Putamen (tissue), 1 donor: Measurements from ENCODE around the gene ZNF512.
"Not testable (repeated sequence)": the region's sequence is repeated elsewhere in the genome, so short reads cannot be mapped to it uniquely, and the experiment has no call there.

Experiments used
- DNase-seq: peaks from one replicate; pipeline ENCODE4 v3.0.0-alpha.2; 2016; ENCODE audit warnings: low spot score

Gene ZNF512

DNA sequence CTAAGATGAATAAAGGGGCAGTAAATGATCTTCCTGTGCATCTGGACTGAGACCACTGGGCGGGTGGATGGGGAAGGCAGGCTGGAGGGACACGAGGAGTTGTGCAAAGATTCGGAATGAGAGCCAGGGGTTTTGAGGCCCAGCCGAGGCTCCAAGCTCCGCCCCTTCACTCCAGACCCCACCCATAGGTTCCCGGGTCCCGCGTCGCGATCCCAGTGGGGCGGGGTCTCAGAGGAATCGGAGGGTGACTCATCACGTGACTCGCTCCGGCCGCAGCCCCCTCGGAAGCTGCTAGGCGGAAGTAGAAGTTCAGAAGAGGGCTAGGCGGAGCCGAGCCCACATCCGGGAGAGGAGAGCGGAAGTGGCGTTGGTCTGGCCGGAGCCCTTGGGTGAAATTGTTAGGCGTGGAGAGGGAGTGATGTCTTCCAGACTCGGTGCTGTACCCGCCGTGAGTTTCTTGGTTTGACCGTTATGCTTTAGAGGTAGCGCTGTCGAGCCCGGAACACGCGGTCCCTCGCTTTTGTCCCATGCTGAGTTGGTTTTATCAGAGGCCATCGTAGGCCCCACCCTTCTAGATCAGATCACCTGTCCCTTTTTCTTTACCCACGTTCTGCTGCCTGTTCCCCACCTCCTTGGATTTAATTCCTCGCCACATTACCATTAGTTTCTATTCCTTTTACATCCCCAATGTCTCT is at the start of gene ZNF512:
Gene ZNF512 (plus strand): TSS at position 348 of the 695 bp plus-strand sequence. CDS start 71 bp downstream, at position 419.
- DNase-seq: peak; percentile 90

- DNase-seq: no peak
Measured at GRCh38 chr2:27537287-27537686, 45.6 kb upstream of the ZNF512 start.

DNA sequence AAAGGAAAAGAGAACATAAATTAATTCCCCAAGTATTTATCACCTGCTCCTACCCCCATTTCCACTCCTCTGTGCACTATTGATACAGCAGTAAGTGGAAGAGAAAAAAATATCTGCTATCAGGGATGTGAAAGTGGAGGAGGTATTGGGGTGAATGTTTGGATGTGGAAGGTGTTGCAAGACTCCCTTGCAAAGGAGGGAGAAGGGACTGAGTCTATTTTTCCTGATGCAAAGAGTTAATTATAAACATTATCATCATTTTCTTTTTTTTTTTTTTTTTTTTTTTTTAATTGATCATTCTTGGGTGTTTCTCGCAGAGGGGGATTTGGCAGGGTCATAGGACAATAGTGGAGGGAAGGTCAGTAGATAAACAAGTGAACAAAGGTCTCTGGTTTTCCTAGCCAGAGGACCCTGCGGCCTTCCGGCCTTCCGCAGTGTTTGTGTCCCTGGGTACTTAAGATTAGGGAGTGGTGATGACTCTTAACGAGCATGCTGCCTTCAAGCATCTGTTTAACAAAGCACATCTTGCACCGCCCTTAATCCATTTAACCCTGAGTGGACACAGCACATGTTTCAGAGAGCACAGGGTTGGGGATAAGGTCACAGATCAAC is 43.9 kb upstream of the ZNF512 start:
- DNase-seq: not testable (repeated sequence)

DNA sequence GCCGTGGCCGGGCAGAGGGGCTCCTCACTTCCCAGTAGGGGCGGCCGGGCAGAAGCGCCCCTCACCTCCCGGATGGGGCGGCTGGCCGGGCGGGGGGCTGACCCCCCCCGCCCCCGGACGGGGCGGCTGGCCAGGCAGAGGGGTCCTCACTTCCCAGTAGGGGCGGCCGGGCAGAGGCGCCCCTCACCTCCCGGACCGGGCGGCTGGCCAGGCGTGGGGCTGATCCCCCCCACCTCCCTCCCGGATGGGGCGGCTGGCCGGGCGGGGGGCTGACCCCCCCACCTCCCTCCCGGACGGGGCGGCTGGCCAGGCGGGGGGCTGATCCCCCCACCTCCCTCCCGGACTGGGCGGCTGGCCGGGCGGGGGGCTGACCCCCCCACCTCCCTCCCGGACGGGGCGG is 43.2 kb upstream of the ZNF512 start:
- DNase-seq: not testable (repeated sequence)

- DNase-seq: no peak
Measured at GRCh38 chr2:27544143-27544821, 38.6 kb upstream of the ZNF512 start.

DNA sequence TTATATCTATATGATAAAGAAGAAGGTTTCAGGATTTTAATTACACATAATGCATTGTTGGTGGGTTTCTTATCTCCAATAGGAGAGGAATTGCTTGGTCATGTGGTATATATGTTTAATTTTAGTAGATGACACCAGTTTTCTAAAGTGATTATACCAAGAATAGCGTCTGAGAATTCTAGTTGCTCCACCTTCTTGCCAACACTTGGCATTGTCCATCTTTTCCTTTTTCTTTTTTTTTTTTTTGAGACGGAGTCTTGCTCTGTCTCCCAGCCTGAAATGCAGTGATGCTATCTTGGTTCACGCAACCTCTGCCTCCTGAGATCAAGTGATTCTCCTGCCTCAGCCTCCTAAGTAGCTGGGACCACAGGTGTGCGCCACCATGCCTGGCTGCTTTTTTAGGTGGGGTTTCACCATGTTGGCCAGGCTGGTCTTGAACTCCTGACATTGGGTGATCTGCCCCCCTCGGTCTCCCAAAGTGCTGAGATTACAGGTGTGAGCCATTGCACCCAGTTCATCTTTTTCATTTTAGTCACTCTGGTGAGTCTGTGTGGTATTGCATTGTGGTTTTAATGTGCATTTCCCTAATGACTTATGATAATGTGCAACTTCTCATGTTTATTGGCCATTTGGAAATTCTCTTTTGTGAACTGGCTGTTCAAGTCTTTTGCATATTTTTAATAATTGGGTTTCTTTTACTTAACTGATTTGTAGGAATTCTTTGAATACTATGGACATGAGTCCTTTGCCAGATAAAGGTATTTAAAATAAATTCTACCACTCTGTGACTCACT is 37.3 kb upstream of the ZNF512 start:
- DNase-seq: no peak

DNA sequence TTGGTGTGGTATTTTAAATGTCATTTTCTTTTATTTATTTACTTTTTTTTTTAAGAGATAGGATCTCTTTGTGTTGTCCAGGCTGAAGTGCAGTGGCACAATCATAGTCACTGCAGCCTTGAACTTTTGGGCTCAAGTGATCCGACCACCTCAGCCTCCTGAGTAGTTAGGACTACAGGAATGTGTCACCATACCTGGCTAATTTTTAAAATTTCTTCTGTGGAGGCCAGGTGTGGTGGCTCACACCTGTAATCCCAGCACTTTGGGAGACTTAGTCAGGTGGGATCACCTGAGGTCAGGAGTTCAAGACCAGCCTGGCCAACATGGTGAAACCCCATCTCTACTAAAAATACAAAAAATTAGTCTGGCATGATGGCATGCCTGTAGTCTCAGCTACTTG is 33.5 kb upstream of the ZNF512 start:
- no peak for DNase-seq

DNA sequence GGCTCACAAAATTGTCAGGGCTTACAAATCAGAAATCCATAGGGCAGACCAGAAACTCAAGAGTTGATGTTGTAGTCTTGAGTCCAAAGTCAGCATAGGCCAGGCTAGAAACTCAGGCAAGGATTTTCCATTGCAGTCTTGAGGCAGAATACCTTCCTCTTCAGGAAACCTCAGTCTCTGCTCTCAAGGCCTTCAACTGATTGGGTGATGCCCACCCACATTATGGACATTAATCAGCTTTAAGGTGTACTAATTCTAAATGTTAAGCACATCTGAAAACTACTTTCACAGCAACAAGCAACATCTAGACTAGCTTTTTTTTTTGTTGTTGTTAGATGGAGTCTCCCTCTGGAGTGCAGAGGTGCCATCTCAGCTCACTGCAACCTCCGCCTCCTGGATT is 31.3 kb upstream of the ZNF512 start:
- DNase-seq: no peak

GRCh38 chr2:27552941-27553340 is 29.9 kb upstream of the ZNF512 start:
- DNase-seq: no peak

DNA sequence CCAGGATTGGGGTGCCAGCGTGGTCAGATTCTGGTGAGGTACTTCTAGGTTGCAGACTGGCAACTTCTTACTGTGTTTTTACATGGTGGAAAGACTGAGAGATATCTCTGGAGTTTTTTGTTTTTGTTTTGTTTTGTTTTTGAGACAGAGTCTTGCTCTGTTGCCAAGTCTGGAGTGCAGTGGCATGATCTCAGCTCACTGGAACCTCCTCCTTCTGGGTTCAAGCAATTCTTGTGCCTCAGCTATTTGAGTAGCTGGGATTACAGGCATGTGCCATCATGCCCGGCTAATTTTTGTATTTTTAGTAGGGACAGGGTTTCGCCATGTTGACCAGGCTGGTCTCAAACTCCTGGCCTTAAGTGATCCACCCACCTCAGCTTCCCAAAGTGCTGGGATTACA is 28.4 kb upstream of the ZNF512 start:
- DNase-seq: not testable (repeated sequence)

DNA sequence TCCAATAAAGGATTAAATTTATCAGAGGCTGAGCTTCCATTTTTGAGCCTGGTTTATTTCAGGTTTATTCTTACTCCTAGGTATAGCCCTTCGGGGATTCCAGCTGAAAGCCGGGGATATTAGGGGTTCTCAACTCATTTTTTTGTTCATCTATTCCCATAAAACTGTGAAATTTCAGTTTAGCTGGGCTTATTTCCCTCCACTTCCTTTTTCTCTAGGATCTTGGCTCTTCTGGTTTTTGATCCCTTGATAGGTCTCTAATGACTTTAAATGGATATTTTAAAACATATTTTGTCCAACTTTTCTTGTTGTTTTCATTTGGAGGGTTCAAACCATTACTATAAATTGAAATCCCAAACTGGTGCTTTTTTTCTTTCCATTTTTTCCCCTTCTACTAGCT is 23.6 kb upstream of the ZNF512 start:
- DNase-seq: no peak

DNA sequence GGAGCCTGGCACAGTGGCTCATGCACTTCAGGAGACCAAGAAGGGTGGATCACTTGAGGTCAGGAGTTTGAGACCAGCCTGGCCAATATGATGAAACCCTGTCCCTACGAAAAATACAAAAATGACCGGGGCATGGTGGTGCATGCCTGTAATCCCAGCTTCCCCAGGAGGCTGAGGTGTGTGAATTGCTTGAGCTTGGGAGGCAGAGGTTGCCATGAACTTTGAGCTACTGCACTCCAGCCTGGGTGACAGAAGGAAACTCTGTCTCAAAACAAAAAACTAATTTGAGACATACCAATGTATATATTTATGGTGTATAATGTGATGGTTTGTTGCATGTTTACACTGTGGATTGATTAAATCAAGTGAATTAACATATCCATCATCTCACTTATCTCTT is 21.8 kb upstream of the ZNF512 start:
- no peak for DNase-seq

- DNase-seq: no peak
Measured at GRCh38 chr2:27566628-27567027, 16.2 kb upstream of the ZNF512 start.

GRCh38 chr2:27569398-27569797 is 13.4 kb upstream of the ZNF512 start:
- no peak for DNase-seq

DNA sequence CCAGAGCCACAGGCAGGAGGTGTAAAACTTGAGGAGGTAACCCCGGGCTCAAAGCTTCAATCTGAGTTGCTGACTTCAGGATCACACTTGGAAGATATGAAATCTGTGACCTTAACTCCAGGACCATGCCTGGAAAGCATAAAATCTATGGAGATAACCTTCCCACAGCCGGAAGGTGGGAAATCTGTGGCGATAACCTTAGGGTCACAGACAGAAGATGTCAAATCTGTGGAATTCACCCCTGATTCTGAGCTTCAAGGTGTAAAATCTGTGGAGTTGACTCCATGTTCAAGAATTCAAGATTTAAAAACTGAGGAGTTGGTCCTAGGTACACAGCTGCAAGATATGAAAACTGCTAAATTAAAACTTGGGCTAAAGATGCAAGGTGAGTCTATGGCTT is 11.6 kb upstream of the ZNF512 start:
- no peak for DNase-seq

DNA sequence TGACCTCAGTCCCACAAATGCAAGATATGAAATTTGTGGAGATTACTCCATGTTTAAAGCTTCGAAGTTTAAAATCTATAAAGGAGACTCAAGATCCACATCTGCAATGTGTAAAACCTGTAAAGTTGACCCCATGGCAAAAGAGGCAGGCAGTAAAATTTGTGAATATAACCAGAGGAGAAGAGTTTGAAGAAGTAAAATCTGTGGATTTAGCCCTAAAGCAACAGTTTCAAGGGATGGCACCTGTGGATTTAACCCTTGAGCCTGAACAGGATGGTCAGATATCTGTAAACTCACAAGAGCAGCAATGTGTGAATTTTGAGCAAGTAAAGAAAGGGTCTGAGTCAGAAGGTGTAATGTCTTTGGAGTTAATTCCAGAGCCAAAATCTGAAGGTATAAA is 11.2 kb upstream of the ZNF512 start:
- no peak for DNase-seq

GRCh38 chr2:27572439-27572838 is 10.4 kb upstream of the ZNF512 start:
- no peak for DNase-seq

DNA sequence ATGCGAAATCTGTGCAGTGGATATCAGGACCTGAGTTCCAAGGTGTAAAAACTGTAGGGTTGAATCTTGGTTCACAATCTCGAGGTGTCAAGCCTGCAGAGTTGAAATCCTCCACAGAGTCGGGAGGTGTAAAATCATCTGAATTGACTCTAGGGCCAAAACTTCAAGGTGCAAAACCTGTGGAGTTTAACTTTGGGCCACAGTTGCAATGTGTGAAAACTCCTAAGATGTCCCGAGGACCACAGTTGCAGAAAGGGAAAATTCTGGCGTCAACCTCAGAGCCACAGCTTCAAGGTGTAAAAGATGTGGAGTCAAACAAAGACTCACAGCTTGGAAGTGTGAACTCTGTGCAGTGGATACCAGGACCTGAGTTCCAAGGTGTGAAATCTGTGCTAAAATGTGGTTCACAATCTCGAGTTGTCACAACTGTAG is 9.8 kb upstream of the ZNF512 start:
- no peak for DNase-seq

DNA sequence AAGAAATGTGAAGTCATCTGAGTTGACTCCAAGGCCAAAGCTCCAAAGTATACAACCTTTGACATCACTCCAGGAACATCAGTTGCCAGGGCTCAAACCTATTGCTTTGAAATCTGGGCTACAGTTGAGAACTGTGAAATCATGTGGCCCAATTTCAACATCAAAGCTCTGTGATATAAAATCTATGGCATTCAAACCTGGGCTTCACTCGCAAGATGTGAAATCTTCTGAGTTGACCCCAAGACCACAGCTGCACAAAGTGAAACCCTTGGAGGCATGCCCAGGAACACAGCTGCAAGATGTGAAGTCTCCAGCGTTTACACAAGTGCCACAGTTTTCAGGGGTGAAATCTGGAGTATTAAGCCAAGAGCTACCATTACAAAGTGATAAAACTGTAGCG is 9.4 kb upstream of the ZNF512 start:
- no peak for DNase-seq

DNA sequence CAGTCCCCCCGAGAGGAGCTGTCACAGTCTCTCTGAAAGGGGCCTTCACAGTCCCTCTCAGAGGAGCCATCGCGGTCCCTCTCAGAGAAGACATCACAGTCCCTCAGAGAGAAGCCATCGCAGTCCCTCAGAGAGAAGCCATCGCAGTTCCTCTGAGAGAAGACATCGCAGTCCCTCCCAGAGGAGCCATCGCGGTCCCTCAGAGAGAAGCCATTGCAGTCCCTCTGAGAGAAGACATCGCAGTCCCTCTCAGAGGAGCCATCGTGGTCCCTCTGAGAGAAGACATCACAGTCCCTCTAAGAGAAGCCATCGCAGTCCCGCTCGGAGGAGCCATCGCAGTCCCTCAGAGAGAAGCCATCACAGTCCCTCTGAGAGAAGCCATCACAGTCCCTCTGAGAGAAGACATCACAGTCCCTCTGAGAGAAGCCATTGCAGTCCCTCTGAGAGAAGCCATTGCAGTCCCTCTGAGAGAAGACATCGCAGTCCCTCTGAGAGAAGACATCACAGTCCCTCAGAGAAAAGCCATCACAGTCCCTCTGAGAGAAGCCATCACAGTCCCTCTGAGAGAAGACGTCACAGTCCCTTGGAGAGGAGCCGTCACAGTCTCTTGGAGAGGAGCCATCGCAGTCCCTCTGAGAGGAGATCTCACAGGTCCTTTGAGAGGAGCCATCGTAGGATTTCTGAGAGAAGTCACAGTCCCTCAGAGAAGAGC is 1.3 kb upstream of the ZNF512 start:
- no peak for DNase-seq

DNA sequence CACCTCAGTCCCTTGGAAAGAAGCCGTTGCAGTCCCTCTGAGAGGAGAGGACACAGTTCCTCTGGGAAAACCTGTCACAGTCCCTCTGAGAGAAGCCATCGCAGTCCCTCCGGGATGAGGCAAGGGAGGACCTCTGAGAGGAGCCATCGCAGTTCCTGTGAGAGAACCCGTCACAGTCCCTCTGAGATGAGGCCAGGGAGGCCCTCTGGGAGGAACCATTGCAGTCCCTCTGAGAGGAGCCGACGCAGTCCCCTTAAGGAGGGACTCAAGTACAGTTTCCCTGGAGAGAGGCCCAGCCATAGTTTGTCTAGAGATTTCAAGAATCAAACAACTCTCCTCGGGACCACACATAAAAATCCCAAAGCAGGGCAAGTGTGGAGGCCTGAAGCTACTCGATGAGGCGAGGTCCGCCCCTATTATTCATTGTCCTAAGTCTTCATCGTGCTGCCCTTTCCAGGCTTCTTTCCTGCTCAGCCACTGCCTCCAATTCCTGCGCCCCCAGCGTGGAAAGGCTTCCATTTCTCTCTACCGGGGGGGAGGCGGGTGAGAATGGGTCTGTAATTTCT is 630 bp upstream of the ZNF512 start:
- no peak for DNase-seq
